HG03108 (cell line): Measurements from ENCODE around the gene SMC3.

ENCODE experiments used
- ATAC-seq: cut with Tn5 transposase; IDR thresholded peaks from one replicate; pipeline ENCODE4 v1.9.1; 2021; ENCODE audit warnings: moderate library complexity; ENCODE audit not compliant: unreplicated experiment

SMC3 gene

GRCh38 chr10:110643035-110643652 is 75.6 kb downstream of the SMC3 start:
- no peak for ATAC-seq

- no peak for ATAC-seq
Measured at GRCh38 chr10:110643653-110644597, 76.4 kb downstream of the SMC3 start, which contains the start of gene RBM20. Gene RBM20 (plus strand): TSS chr10:110644336. CDS start chr10:110644455, 119 bp downstream.

- no peak for ATAC-seq
Measured at GRCh38 chr10:110644598-110645462, 77.3 kb downstream of the SMC3 start.

- no peak for ATAC-seq
Measured at GRCh38 chr10:110646417-110647135, 79.1 kb downstream of the SMC3 start.

GRCh38 chr10:110647136-110647430 is 79.6 kb downstream of the SMC3 start:
- ATAC-seq, result no peak

DNA sequence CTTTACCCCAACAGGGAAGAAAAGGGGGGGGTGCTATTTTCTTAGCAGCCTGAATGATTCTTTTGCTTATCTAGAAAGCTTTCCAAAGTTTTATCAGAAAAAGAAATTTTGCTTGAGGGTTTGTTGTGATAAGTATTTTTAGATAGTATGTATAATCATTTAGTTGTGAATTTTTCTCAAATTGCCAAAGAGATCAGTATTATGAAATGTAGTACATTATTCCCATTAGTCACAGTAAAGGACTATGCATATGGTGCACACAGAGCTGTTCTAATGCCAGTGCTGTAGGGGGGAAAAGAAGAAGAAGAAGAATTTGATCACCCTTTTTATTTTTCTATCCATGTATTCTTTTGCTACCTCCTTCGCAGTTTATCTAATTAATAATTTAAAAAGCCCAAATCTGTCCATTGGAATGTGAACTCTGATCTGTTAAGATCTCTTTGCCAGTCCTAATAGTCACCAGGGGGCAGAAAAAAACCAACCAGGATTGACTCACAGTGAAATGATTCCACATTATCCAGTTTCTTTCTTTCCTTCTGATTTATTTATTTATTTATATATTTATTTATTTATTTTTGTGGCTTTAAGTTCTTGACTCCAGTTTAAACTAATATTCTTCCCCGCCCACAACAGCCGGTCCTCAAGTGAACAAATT is 81.3 kb downstream of the SMC3 start:
- ATAC-seq, result no peak

GRCh38 chr10:110649347-110650264 is 82.1 kb downstream of the SMC3 start:
- ATAC-seq, result no peak

- no peak for ATAC-seq
Measured at GRCh38 chr10:110650265-110650668, 82.8 kb downstream of the SMC3 start.

GRCh38 chr10:110651044-110651958 is 83.8 kb downstream of the SMC3 start:
- peak; percentile 76 for ATAC-seq

DNA sequence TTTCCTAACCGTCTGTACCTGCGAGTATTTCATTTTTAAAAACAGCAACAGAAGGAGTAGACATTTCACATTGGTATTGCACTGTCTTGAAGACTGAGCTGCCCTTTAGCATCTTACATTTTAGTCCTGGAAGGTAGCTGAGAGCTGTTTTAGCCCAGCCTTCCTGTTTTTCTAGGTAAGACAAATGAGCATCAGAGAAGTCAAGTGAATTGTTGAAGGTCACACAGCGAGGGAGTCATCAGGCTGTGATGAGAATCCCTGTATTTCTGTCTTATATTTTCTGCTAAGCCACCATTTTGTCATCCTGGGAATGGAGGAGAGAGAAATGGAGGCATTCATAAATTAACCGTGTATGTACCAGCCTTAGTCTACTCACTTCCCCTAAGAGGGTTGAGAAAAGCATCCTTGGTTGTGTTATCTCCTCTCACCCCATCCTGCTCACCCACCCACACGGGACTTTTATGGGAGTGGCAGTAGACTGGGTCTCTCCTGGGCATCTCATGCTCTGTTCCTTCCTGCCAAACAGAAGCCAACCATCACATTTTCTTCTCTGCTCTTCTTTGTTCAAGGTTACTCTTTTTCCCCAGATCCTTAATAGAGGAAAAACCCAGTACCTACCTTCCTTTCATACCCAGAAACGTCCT is 85.1 kb downstream of the SMC3 start:
- no peak for ATAC-seq
